Left ventricle myocardium inferior (tissue), 1 donor: Measurements from ENCODE around the gene KRTCAP2. TPM values are rescaled to one million over a fixed set of nuclear protein-coding genes. Genes with fewer than 3 reads are reported as not detected.
"Not testable (repeated sequence)": the region's sequence is repeated elsewhere in the genome, so short reads cannot be mapped to it uniquely, and the experiment has no call there.

Experiments
- DNase-seq: peaks from one replicate; pipeline ENCODE4 v3.0.0-alpha.2; 2020
- H3K27ac ChIP-seq: fragments of 200-600 bp; replicated peaks from 2 replicates; pipeline ENCODE4 v1.8.0; 2021
- H3K27me3 ChIP-seq: fragments of 200-600 bp; 2 replicates; pipeline ENCODE4 v1.8.0; 2021; ENCODE audit warnings: low read depth
- H3K36me3 ChIP-seq: fragments of 200-600 bp; 2 replicates; pipeline ENCODE4 v1.8.0; 2021
- H3K4me1 ChIP-seq: fragments of 200-600 bp; 2 replicates; pipeline ENCODE4 v1.8.0; 2021
- H3K4me3 ChIP-seq: fragments of 200-600 bp; 2 replicates; pipeline ENCODE4 v1.8.0; 2021; ENCODE audit warnings: mild to moderate bottlenecking, moderate library complexity
- H3K9me3 ChIP-seq: fragments of 200-600 bp; replicated peaks from 2 replicates; pipeline ENCODE4 v1.8.0; 2021
- CTCF ChIP-seq: fragments of 200-600 bp; IDR thresholded peaks from 2 replicates; pipeline ENCODE4 v1.8.0; 2021; ENCODE audit warnings: antibody characterized with exemption, mild to moderate bottlenecking, borderline replicate concordance
- intact Hi-C: fragments of 100-400 bp; cut with micrococcal nuclease; formaldehyde crosslinking; loops from one replicate; pipeline ENCODE4 v1.11.0; 2022
- total RNA-seq: library from RNA; stranded (reverse); fragmentation: NEBNext Ultra II Directional; extraction: Animal tissue kit (Norgen Biotek cat#: 25700); gene quantifications from one replicate; pipeline ENCODE4 v1.2.1, GENCODE V29; 2021
- donor health status: DM: no; HTN: yes; CAD: no; lungs with severe emphysema.

KRTCAP2 gene
- total RNA-seq, 1 donor from 2014 or later = 113 TPM

- TF ChIP-seq CTCF = no peak
- no peaks in the 10 kb centered on the region for H3K36me3 ChIP-seq
- no peak for DNase-seq
- H3K4me3 ChIP-seq = peak overlapping the region; percentile 69
- intact Hi-C loops = no loop called here
- H3K9me3 ChIP-seq = no peaks in the 10 kb centered on the region
- H3K27ac ChIP-seq = peak overlapping the region; percentile 86
- peaks cover 31% of the 10 kb centered on the region for H3K4me1 ChIP-seq
- H3K27me3 ChIP-seq = no peaks in the 10 kb centered on the region
Measured at GRCh38 chr1:155192346-155193274, 19.5 kb upstream of the KRTCAP2 start.

GRCh38 chr1:155191904-155192303 is 18.8 kb upstream of the KRTCAP2 start:
- intact Hi-C loops = no loop called here
- H3K27ac ChIP-seq = peak overlapping the region; percentile 86
- DNase-seq = no peak
- no peak for TF ChIP-seq CTCF
- no peaks in the 10 kb centered on the region for H3K27me3 ChIP-seq
- no peaks in the 10 kb centered on the region for H3K9me3 ChIP-seq
- no peak overlapping the region for H3K4me3 ChIP-seq
- H3K4me1 ChIP-seq = peaks cover 31% of the 10 kb centered on the region
- no peaks in the 10 kb centered on the region for H3K36me3 ChIP-seq

GRCh38 chr1:155189926-155190325 is 16.8 kb upstream of the KRTCAP2 start:
- H3K27ac ChIP-seq, intact Hi-C loops, H3K9me3 ChIP-seq, H3K27me3 ChIP-seq, H3K36me3 ChIP-seq, H3K4me3 ChIP-seq, DNase-seq: not testable (repeated sequence)
- peaks cover 33% of the 10 kb centered on the region for H3K4me1 ChIP-seq

- intact Hi-C loops = no loop called here
- no peaks in the 10 kb centered on the region for H3K36me3 ChIP-seq
- H3K9me3 ChIP-seq = no peaks in the 10 kb centered on the region
- H3K4me1 ChIP-seq = peaks cover 23% of the 10 kb centered on the region
- no peaks in the 10 kb centered on the region for H3K27me3 ChIP-seq
- H3K27ac ChIP-seq = no peak overlapping the region
- no peak for DNase-seq
- no peak overlapping the region for H3K4me3 ChIP-seq
- TF ChIP-seq CTCF = no peak
Measured at GRCh38 chr1:155188268-155188667, 15.2 kb upstream of the KRTCAP2 start.

GRCh38 chr1:155187456-155187891 is 14.4 kb upstream of the KRTCAP2 start:
- no peak for DNase-seq
- Histone ChIP-seq H3K9me3 (no peaks in the 10 kb centered on the region), H3K27ac (no peak overlapping the region), H3K4me3 (no peak overlapping the region), H3K36me3 (no peaks in the 10 kb centered on the region), H3K27me3 (no peaks in the 10 kb centered on the region), H3K4me1 (peaks cover 15% of the 10 kb centered on the region)
- intact Hi-C loops = no loop called here
- no peak for TF ChIP-seq CTCF

GRCh38 chr1:155186794-155187455 is 13.8 kb upstream of the KRTCAP2 start:
- Histone ChIP-seq H3K27me3 (no peaks in the 10 kb centered on the region), H3K27ac (no peak overlapping the region), H3K36me3 (no peaks in the 10 kb centered on the region), H3K4me3 (no peak overlapping the region), H3K9me3 (no peaks in the 10 kb centered on the region), H3K4me1 (peaks cover 15% of the 10 kb centered on the region)
- intact Hi-C loops = no loop called here
- peak; percentile 2 for DNase-seq
- TF ChIP-seq CTCF = no peak
